GM18909 (cell line): ENCODE measurements around the gene DUSP2.
"Not testable (repeated sequence)": the region's sequence is repeated elsewhere in the genome, so short reads cannot be mapped to it uniquely, and the experiment has no call there.

Experiments used
- ATAC-seq: cut with Tn5 transposase; IDR thresholded peaks from one replicate; pipeline ENCODE4 v1.9.1; 2021; ENCODE audit warnings: mild to moderate bottlenecking; ENCODE audit not compliant: unreplicated experiment, poor library complexity

DUSP2 gene

GRCh38 chr2:96163768-96164429 is 18.7 kb upstream of the DUSP2 start:
- ATAC-seq: peak; percentile 70

- ATAC-seq: peak; percentile 12
These were observed 18.2 kb upstream of the DUSP2 start for GRCh38 chr2:96163415-96163767.

GRCh38 chr2:96161898-96162297 is 16.7 kb upstream of the DUSP2 start:
- no peak for ATAC-seq

GRCh38 chr2:96160366-96160765 is 15.1 kb upstream of the DUSP2 start:
- ATAC-seq: not testable (repeated sequence)

- no peak for ATAC-seq
These were observed 14.0 kb upstream of the DUSP2 start for GRCh38 chr2:96159084-96159830.

GRCh38 chr2:96158554-96158940 is 13.3 kb upstream of the DUSP2 start:
- no peak for ATAC-seq

- peak; percentile 64 for ATAC-seq
These were observed 12.7 kb upstream of the DUSP2 start for GRCh38 chr2:96157649-96158553.

- peak; percentile 41 for ATAC-seq
These were observed 11.8 kb upstream of the DUSP2 start for GRCh38 chr2:96156926-96157648.

- ATAC-seq: no peak
These were observed 11.0 kb upstream of the DUSP2 start for GRCh38 chr2:96156011-96156820.

GRCh38 chr2:96154506-96155380 is 9.5 kb upstream of the DUSP2 start:
- ATAC-seq: no peak

GRCh38 chr2:96153991-96154431 is 8.8 kb upstream of the DUSP2 start:
- ATAC-seq: no peak

- ATAC-seq: no peak
These were observed 8.1 kb upstream of the DUSP2 start for GRCh38 chr2:96153291-96153713.

- no peak for ATAC-seq
These were observed 7.3 kb upstream of the DUSP2 start for GRCh38 chr2:96152304-96153161.

GRCh38 chr2:96151595-96152303 is 6.5 kb upstream of the DUSP2 start:
- ATAC-seq: no peak

- no peak for ATAC-seq
These were observed 5.8 kb upstream of the DUSP2 start for GRCh38 chr2:96150791-96151594.

GRCh38 chr2:96150007-96150640 is 4.9 kb upstream of the DUSP2 start:
- no peak for ATAC-seq
